HEK293 (cell line): Measurements from ENCODE around the gene SUPT5H.

Experiments
- CTCF ChIA-PET: fragments of 350-600 bp; formaldehyde crosslinking; extraction: SDS; loops from one replicate; lab custom pipeline; 2021; ENCODE audit warnings: antibody characterized with exemption; lab: Yijun Ruan, JAX
- POLR2A ChIA-PET: fragments of 300-600 bp; formaldehyde crosslinking; extraction: SDS; loops from one replicate; lab custom pipeline; 2020; ENCODE audit warnings: antibody characterized with exemption, inconsistent platforms; lab: Yijun Ruan, JAX
- H3K27ac ChIP-seq: fragments of 200-500 bp; sonication (Bioruptor generic); 2 replicates; pipeline ENCODE4 v1.5.1; 2014; ENCODE audit warnings: low read depth, low read length, control low read depth, inconsistent platforms; ENCODE audit errors: extremely low read depth
- H3K36me3 ChIP-seq, 2 experiments: fragments of 200-500 bp in 1 of 2; sonication (Bioruptor generic) in 1 of 2; 1 replicate in 1 of 2; 2 replicates in 1 of 2; pipeline ENCODE4 v1.5.1; 2014 to 2017; ENCODE audit warnings: inconsistent platforms in 2 of 2, low read length in 2 of 2; ENCODE audit not compliant: control insufficient read depth in 2 of 2, insufficient read depth in 1 of 2
- H3K4me1 ChIP-seq: fragments of 200-500 bp; sonication (Bioruptor generic); 2 replicates; pipeline ENCODE4 v1.5.1; 2014; ENCODE audit warnings: mild to moderate bottlenecking, low read length, inconsistent platforms; ENCODE audit not compliant: control insufficient read depth, insufficient read depth
- H3K4me3 ChIP-seq: 2 replicates; pipeline ENCODE4 v1.5.1; 2011; ENCODE audit warnings: low read depth, mild to moderate bottlenecking, control low read depth, low read length, moderate library complexity
- H3K9me3 ChIP-seq: fragments of 200-500 bp; sonication (Bioruptor generic); 2 replicates; pipeline ENCODE4 v1.5.1; 2014; ENCODE audit warnings: low read depth, low read length, inconsistent platforms; ENCODE audit not compliant: control insufficient read depth, insufficient read depth
- BCL11B ChIP-seq: fragments of 450-650 bp; formaldehyde crosslinking; IDR thresholded peaks from 2 replicates; pipeline ENCODE4 v1.5.1; 2016; ENCODE audit warnings: low read depth, missing biosample characterization, missing genetic modification characterization
- EGR2 ChIP-seq: fragments of 450-650 bp; formaldehyde crosslinking; IDR thresholded peaks from 2 replicates; pipeline ENCODE4 v1.5.1; 2016; ENCODE audit warnings: low read depth, missing biosample characterization, missing genetic modification characterization
- ZBTB48 ChIP-seq: fragments of 450-650 bp; formaldehyde crosslinking; IDR thresholded peaks from 2 replicates; pipeline ENCODE4 v1.5.1; 2016; ENCODE audit warnings: missing biosample characterization, missing genetic modification characterization
- ZNF133 ChIP-seq: fragments of 450-650 bp; formaldehyde crosslinking; IDR thresholded peaks from 2 replicates; pipeline ENCODE4 v1.5.1; 2016; ENCODE audit warnings: missing biosample characterization, missing genetic modification characterization
- ZNF248 ChIP-seq: fragments of 450-650 bp; formaldehyde crosslinking; IDR thresholded peaks from 2 replicates; pipeline ENCODE4 v1.5.1; 2017; ENCODE audit warnings: missing biosample characterization, missing genetic modification characterization
- ZNF274 ChIP-seq, 2 experiments: fragments of 200-500 bp in 1 of 2; fragments of 450-650 bp in 1 of 2; sonication (Bioruptor generic) in 1 of 2; formaldehyde crosslinking in 1 of 2; IDR thresholded peaks; 2 replicates each; pipeline versions ENCODE4 v1.5.1 to v1.6.1; 2014 to 2016; ENCODE audit warnings: borderline replicate concordance in 1 of 2, inconsistent platforms in 1 of 2, low read length in 1 of 2, missing biosample characterization in 1 of 2, missing genetic modification characterization in 1 of 2
- ZNF426 ChIP-seq: fragments of 450-650 bp; formaldehyde crosslinking; IDR thresholded peaks from 2 replicates; pipeline ENCODE4 v1.5.1; 2017; ENCODE audit warnings: missing biosample characterization, missing genetic modification characterization, mild to moderate bottlenecking, inconsistent platforms, moderate library complexity
- ZNF548 ChIP-seq: fragments of 450-650 bp; formaldehyde crosslinking; IDR thresholded peaks from 2 replicates; pipeline ENCODE4 v1.5.1; 2016; ENCODE audit warnings: missing biosample characterization, missing genetic modification characterization
- ZSCAN16 ChIP-seq: fragments of 450-650 bp; formaldehyde crosslinking; IDR thresholded peaks from 2 replicates; pipeline ENCODE4 v1.5.1; 2016; ENCODE audit warnings: missing biosample characterization, missing genetic modification characterization
- TF ChIP-seq, protein P1 (sequence below): fragments of 450-650 bp; formaldehyde crosslinking; IDR thresholded peaks from 2 replicates; pipeline ENCODE4 v1.5.1; 2016; ENCODE audit warnings: missing biosample characterization, missing genetic modification characterization, borderline replicate concordance
- TF ChIP-seq, protein P2 (sequence below): fragments of 450-650 bp; formaldehyde crosslinking; IDR thresholded peaks from 2 replicates; pipeline ENCODE4 v1.5.1; 2016; ENCODE audit warnings: missing biosample characterization, missing genetic modification characterization
- TF ChIP-seq, protein P3 (sequence below): fragments of 450-650 bp; formaldehyde crosslinking; IDR thresholded peaks from 2 replicates; pipeline ENCODE4 v1.5.1; 2016; ENCODE audit warnings: missing biosample characterization, missing genetic modification characterization
- TF ChIP-seq, protein P4 (sequence below): fragments of 450-650 bp; formaldehyde crosslinking; IDR thresholded peaks from 2 replicates; pipeline ENCODE4 v1.5.1; 2016; ENCODE audit warnings: missing biosample characterization, missing genetic modification characterization
- TF ChIP-seq, protein P5 (sequence below): fragments of 450-650 bp; formaldehyde crosslinking; IDR thresholded peaks from 2 replicates; pipeline ENCODE4; 2016; ENCODE audit warnings: missing biosample characterization, missing genetic modification characterization

Gene SUPT5H

DNA sequence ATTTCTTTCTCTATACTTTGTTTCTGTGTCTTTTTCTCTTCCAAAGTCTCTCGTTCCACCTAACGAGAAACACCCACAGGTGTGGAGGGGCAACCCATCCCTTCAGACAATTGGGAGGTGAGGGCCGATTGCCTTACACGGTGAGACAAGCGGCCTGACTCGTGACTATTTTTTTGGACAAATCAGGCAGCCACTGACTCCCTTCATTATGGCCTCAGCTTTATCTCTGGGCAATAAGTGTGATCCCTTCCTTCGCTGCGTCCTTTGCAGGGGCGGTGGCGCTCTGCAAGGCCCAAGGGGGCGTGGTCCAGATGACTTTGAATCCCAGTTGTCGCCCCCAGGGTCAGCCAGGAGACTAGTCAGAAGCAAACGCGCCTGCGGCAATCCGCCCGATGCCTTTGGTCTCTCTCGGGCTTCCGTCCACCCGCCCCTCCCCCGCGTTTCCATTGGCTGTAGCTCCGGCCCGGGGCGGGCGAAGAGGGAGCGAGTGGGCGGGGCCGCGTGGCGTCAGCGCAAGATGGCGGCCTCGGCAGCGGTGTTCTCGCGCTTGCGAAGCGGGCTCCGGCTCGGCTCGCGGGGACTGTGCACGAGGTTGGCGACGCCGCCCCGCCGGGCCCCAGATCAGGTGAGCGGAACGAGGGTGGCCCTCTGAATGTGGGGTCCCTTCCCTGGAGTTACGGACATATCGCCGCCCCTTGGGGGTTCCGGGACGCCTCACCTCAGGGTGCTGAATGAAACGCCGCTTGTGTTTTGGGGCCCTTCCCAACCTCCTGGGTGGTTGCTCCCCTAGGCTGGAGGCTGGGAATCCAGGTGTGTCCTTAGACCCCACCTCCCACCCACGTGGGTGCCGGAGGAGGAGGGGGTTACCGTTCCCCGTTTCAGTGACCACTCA is 35.2 kb downstream of the SUPT5H start, which contains the start of gene TIMM50 (continued):
- TF ChIP-seq, protein P1, sequence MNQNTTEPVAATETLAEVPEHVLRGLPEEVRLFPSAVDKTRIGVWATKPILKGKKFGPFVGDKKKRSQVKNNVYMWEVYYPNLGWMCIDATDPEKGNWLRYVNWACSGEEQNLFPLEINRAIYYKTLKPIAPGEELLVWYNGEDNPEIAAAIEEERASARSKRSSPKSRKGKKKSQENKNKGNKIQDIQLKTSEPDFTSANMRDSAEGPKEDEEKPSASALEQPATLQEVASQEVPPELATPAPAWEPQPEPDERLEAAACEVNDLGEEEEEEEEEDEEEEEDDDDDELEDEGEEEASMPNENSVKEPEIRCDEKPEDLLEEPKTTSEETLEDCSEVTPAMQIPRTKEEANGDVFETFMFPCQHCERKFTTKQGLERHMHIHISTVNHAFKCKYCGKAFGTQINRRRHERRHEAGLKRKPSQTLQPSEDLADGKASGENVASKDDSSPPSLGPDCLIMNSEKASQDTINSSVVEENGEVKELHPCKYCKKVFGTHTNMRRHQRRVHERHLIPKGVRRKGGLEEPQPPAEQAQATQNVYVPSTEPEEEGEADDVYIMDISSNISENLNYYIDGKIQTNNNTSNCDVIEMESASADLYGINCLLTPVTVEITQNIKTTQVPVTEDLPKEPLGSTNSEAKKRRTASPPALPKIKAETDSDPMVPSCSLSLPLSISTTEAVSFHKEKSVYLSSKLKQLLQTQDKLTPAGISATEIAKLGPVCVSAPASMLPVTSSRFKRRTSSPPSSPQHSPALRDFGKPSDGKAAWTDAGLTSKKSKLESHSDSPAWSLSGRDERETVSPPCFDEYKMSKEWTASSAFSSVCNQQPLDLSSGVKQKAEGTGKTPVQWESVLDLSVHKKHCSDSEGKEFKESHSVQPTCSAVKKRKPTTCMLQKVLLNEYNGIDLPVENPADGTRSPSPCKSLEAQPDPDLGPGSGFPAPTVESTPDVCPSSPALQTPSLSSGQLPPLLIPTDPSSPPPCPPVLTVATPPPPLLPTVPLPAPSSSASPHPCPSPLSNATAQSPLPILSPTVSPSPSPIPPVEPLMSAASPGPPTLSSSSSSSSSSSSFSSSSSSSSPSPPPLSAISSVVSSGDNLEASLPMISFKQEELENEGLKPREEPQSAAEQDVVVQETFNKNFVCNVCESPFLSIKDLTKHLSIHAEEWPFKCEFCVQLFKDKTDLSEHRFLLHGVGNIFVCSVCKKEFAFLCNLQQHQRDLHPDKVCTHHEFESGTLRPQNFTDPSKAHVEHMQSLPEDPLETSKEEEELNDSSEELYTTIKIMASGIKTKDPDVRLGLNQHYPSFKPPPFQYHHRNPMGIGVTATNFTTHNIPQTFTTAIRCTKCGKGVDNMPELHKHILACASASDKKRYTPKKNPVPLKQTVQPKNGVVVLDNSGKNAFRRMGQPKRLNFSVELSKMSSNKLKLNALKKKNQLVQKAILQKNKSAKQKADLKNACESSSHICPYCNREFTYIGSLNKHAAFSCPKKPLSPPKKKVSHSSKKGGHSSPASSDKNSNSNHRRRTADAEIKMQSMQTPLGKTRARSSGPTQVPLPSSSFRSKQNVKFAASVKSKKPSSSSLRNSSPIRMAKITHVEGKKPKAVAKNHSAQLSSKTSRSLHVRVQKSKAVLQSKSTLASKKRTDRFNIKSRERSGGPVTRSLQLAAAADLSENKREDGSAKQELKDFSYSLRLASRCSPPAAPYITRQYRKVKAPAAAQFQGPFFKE (tag by site-specific recombination) = no peak
- TF ChIP-seq ZNF426 (tag by site-specific recombination) = no peak

DNA sequence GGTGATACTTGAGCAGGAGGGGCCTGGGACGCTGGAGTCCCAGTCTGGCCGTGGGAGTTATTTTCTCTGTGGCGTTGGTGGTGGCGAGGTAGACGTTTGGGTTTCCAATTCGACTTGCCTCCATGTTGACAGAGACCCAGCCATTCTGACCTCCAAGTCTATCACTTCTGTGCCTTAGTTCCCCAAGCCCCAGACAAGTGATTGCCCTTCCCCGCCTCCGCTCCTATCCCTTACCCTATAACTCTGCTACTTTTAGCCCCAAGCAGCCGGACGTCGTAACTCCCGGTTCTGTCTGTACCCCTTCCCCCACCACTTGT is 35.8 kb downstream of the SUPT5H start:
- POLR2A ChIA-PET = interaction anchor here (0.6 to 1.6 kb wide), 33 partner anchors 10 to 1783 kb away, joined by 3 to 39 read pairs (median 5); partner anchors contain the start of genes DLL3, EID2, EID2B and HNRNPUL1

More for the DNA sequence above, 35.8 kb downstream of the SUPT5H start:
- TF ChIP-seq ZNF274 (IDR thresholded peaks at IDR 0.05; ENCODE audit: low read length) (no peak), ZNF274 (tag by site-specific recombination; IDR thresholded peaks at IDR 0.05; ENCODE audit: borderline replicate concordance) (0 out of 2 replicates have a peak, but pooled peaks have one; percentile 30), BCL11B (tag by site-specific recombination) (0 out of 2 replicates have a peak, but pooled peaks have one; percentile 62), ZNF548 (tag by site-specific recombination) (no peak), ZSCAN16 (tag by site-specific recombination) (no peak), ZBTB48 (tag by site-specific recombination) (peak; percentile 52), ZNF248 (tag by site-specific recombination) (0 out of 2 replicates have a peak, but pooled peaks have one; percentile 22), ZNF133 (tag by site-specific recombination) (0 out of 2 replicates have a peak, but pooled peaks have one; percentile 1), EGR2 (tag by site-specific recombination) (peak; percentile 3; the same call in 1 of the 2 replicates)
- TF ChIP-seq, protein P2, sequence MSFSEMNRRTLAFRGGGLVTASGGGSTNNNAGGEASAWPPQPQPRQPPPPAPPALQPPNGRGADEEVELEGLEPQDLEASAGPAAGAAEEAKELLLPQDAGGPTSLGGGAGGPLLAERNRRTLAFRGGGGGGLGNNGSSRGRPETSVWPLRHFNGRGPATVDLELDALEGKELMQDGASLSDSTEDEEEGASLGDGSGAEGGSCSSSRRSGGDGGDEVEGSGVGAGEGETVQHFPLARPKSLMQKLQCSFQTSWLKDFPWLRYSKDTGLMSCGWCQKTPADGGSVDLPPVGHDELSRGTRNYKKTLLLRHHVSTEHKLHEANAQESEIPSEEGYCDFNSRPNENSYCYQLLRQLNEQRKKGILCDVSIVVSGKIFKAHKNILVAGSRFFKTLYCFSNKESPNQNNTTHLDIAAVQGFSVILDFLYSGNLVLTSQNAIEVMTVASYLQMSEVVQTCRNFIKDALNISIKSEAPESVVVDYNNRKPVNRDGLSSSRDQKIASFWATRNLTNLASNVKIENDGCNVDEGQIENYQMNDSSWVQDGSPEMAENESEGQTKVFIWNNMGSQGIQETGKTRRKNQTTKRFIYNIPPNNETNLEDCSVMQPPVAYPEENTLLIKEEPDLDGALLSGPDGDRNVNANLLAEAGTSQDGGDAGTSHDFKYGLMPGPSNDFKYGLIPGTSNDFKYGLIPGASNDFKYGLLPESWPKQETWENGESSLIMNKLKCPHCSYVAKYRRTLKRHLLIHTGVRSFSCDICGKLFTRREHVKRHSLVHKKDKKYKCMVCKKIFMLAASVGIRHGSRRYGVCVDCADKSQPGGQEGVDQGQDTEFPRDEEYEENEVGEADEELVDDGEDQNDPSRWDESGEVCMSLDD = no peak; the same call in 1 of the 2 replicates
- TF ChIP-seq, protein P3, sequence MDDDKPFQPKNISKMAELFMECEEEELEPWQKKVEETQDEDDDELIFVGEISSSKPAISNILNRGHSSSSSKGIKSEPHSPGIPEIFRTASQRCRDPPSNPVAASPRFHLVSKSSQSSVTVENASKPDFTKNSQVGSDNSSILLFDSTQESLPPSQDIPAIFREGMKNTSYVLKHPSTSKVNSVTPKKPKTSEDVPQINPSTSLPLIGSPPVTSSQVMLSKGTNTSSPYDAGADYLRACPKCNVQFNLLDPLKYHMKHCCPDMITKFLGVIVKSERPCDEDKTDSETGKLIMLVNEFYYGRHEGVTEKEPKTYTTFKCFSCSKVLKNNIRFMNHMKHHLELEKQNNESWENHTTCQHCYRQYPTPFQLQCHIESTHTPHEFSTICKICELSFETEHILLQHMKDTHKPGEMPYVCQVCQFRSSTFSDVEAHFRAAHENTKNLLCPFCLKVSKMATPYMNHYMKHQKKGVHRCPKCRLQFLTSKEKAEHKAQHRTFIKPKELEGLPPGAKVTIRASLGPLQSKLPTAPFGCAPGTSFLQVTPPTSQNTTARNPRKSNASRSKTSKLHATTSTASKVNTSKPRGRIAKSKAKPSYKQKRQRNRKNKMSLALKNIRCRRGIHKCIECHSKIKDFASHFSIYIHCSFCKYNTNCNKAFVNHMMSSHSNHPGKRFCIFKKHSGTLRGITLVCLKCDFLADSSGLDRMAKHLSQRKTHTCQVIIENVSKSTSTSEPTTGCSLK (tag by site-specific recombination) = peak; percentile 83; the same call in 1 of the 2 replicates
- TF ChIP-seq, protein P4, sequence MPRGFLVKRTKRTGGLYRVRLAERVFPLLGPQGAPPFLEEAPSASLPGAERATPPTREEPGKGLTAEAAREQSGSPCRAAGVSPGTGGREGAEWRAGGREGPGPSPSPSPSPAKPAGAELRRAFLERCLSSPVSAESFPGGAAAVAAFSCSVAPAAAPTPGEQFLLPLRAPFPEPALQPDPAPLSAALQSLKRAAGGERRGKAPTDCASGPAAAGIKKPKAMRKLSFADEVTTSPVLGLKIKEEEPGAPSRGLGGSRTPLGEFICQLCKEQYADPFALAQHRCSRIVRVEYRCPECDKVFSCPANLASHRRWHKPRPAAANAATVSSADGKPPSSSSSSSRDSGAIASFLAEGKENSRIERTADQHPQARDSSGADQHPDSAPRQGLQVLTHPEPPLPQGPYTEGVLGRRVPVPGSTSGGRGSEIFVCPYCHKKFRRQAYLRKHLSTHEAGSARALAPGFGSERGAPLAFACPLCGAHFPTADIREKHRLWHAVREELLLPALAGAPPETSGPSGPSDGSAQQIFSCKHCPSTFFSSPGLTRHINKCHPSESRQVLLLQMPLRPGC (tag by site-specific recombination) = 0 out of 2 replicates have a peak, but pooled peaks have one; percentile 7
- TF ChIP-seq, protein P5, sequence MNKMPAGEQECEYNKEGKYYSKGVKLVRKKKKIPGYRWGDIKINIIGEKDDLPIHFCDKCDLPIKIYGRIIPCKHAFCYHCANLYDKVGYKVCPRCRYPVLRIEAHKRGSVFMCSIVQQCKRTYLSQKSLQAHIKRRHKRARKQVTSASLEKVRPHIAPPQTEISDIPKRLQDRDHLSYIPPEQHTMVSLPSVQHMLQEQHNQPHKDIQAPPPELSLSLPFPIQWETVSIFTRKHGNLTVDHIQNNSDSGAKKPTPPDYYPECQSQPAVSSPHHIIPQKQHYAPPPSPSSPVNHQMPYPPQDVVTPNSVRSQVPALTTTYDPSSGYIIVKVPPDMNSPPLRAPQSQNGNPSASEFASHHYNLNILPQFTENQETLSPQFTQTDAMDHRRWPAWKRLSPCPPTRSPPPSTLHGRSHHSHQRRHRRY = 0 out of 2 replicates have a peak, but pooled peaks have one; percentile 4
- Histone ChIP-seq H3K9me3 (no peaks in the 10 kb centered on the region), H3K36me3 (peaks cover 41 to 61% of the 10 kb centered on the region in 2 experiments), H3K4me3 (peak overlapping the region; percentile 65), H3K27ac (peak overlapping the region; percentile 88), H3K4me1 (peaks cover 15% of the 10 kb centered on the region)
- CTCF ChIA-PET = interaction anchor here (0.6 to 1.2 kb wide), 8 partner anchors 15 to 363 kb away, joined by 3 to 4 read pairs (median 3); partner anchors contain the start of genes EID2B and SUPT5H
